Measurements from ENCODE around the gene HSBP1.

The HSBP1 gene

GRCh38 chr16:83835586-83836566, 28.1 kb downstream of the HSBP1 start:
- no peak overlapping the region for H3K27ac Mint-ChIP-seq
- H3K36me3 Mint-ChIP-seq (ENCODE audit: low read depth), result no peaks in the 10 kb centered on the region
- peaks cover 8% of the 10 kb centered on the region for H3K27me3 Mint-ChIP-seq (ENCODE audit: low read depth)
- H3K4me1 Mint-ChIP-seq, result no peaks in the 10 kb centered on the region
- H3K4me3 Mint-ChIP-seq, result no peak overlapping the region
- peaks cover 6% of the 10 kb centered on the region for H3K9me3 Mint-ChIP-seq
- no peak for TF ChIP-seq CTCF (IDR thresholded peaks at IDR 0.05; ENCODE audit: unreplicated experiment in 3 of 3)

GRCh38 chr16:83837566-83837965, 29.8 kb downstream of the HSBP1 start:
- Mint-ChIP-seq H3K27me3 (ENCODE audit: low read depth) (peaks cover 8% of the 10 kb centered on the region), H3K4me3 (no peak overlapping the region), H3K36me3 (ENCODE audit: low read depth) (no peaks in the 10 kb centered on the region), H3K4me1 (peaks cover 1% of the 10 kb centered on the region), H3K9me3 (peaks cover 4% of the 10 kb centered on the region), H3K27ac (no peak overlapping the region)
- no peak for TF ChIP-seq CTCF (IDR thresholded peaks at IDR 0.05; ENCODE audit: unreplicated experiment in 3 of 3)

- no peak for TF ChIP-seq CTCF (IDR thresholded peaks at IDR 0.05; ENCODE audit: unreplicated experiment in 3 of 3)
- H3K4me3 Mint-ChIP-seq, result no peak overlapping the region
- H3K27ac Mint-ChIP-seq, result no peak overlapping the region
- H3K27me3 Mint-ChIP-seq (ENCODE audit: low read depth), result peaks cover 8% of the 10 kb centered on the region
- no peaks in the 10 kb centered on the region for H3K36me3 Mint-ChIP-seq (ENCODE audit: low read depth)
- H3K4me1 Mint-ChIP-seq, result peaks cover 6% of the 10 kb centered on the region
- H3K9me3 Mint-ChIP-seq, result peaks cover 1% of the 10 kb centered on the region
Observed at GRCh38 chr16:83838151-83838550, 30.4 kb downstream of the HSBP1 start.

GRCh38 chr16:83839561-83839960, 31.8 kb downstream of the HSBP1 start:
- peaks cover 11% of the 10 kb centered on the region for H3K4me1 Mint-ChIP-seq
- no peak for TF ChIP-seq CTCF (IDR thresholded peaks at IDR 0.05; ENCODE audit: unreplicated experiment in 3 of 3)
- no peaks in the 10 kb centered on the region for H3K9me3 Mint-ChIP-seq
- no peaks in the 10 kb centered on the region for H3K36me3 Mint-ChIP-seq (ENCODE audit: low read depth)
- no peak overlapping the region for H3K4me3 Mint-ChIP-seq
- peaks cover 8% of the 10 kb centered on the region for H3K27me3 Mint-ChIP-seq (ENCODE audit: low read depth)
- no peak overlapping the region for H3K27ac Mint-ChIP-seq

GRCh38 chr16:83840060-83840617, 32.4 kb downstream of the HSBP1 start:
- no peak for TF ChIP-seq CTCF (IDR thresholded peaks at IDR 0.05; ENCODE audit: unreplicated experiment in 3 of 3)

More at GRCh38 chr16:83840060-83840617, 32.4 kb downstream of the HSBP1 start:
- peaks cover 11% of the 10 kb centered on the region for H3K4me1 Mint-ChIP-seq
- peaks cover 8% of the 10 kb centered on the region for H3K27me3 Mint-ChIP-seq (ENCODE audit: low read depth)
- no peak overlapping the region for H3K4me3 Mint-ChIP-seq
- no peak overlapping the region for H3K27ac Mint-ChIP-seq
- no peaks in the 10 kb centered on the region for H3K9me3 Mint-ChIP-seq
- no peaks in the 10 kb centered on the region for H3K36me3 Mint-ChIP-seq (ENCODE audit: low read depth)

Data from nephron (organoid).